ENCODE measurements around the gene MEIKIN.

The MEIKIN gene

GRCh38 chr5:131766689-131767088, 178.8 kb downstream of the MEIKIN start:
- no peak for DNase-seq

- DNase-seq, result no peak
Measured at GRCh38 chr5:131765261-131765660, 180.2 kb downstream of the MEIKIN start.

DNA sequence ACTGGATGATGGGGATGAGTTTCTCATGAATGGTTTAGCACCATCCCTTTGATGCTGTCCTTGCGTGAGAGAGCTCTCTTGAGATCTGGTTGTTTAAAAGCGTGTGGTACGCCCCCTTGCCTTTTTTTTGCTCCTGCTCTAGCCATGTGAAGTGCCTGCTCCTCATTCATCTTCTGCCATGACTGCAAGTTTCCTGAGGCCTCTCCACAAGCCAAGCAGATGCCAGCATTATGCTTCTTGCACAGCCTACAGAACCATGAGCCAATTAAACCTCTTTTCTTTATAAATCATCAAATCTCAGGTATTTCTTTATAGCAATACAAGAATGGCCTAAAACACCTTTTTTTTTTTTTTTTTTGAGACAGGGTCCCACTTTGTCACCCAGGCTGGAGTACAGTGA, 181.5 kb downstream of the MEIKIN start:
- no peak for DNase-seq

- no peak for DNase-seq
Measured at GRCh38 chr5:131760793-131761192, 184.7 kb downstream of the MEIKIN start.

DNA sequence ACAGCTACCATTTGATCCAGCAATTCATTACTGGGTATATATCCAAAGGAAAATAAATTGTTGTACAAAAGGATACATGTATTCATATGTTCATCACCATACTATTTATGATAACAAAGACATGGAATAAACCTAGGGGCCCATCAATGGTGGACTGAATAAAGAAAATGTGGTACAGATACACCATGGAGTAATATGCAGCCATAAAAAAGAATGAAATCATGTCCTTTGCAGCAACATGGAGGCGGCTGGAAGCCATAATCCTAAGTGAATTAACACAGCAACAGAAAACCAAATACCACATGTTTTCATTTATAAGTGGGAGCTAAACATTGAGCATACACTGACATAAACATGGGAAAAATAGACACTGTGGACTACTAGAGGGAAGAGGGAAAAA, 185.8 kb downstream of the MEIKIN start:
- DNase-seq, result no peak

DNA sequence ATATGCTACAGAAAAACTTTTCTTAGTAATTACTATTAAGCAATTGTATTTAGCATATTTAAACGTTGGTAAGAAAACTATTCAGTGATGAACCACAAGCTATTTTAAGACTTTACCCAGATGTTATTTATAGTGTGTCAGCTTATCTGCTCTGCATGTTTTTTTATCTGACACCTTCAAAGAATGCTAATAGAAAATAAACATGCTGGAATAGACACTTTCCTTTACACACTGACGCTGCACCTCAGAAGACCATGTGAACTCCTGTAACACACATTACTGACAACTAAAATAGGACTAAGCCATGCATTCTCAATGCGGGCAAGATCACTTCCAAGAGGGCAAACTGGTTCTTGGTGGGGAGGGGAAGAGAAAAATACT, 187.0 kb downstream of the MEIKIN start:
- no peak for DNase-seq

- no peak for DNase-seq
Measured at GRCh38 chr5:131757830-131758519, 187.5 kb downstream of the MEIKIN start.

Measured in activated CD4-positive, alpha-beta T cell treated with anti-CD3 and anti-CD28 coated beads for 1 hour (primary cell).